Mucosa of descending colon (tissue), 3 donors: ENCODE results near the gene G3BP1. TPM values are rescaled to one million over a fixed set of nuclear protein-coding genes. Genes with fewer than 3 reads are reported as not detected.

Source experiments
- ATAC-seq: fragments of 200-7000 bp; cut with Tn5 transposase; one replicate; pipeline ENCODE4 v1.9.1; 2020; ENCODE audit warnings: mild to moderate bottlenecking, moderate library complexity
- DNase-seq, 3 donors: peaks; one replicate each; pipeline ENCODE4 v3.0.0-alpha.2; 2020
- H3K36me3 ChIP-seq: fragments of 200-600 bp; one replicate; pipeline ENCODE4 v1.8.0; 2021; ENCODE audit warnings: low read depth, mild to moderate bottlenecking
- H3K4me1 ChIP-seq: fragments of 200-600 bp; one replicate; pipeline ENCODE4 v1.8.0; 2021; ENCODE audit warnings: low read depth, mild to moderate bottlenecking
- H3K4me3 ChIP-seq: fragments of 200-600 bp; one replicate; pipeline ENCODE4 v1.8.0; 2021; ENCODE audit warnings: mild to moderate bottlenecking
- H3K9me3 ChIP-seq: fragments of 200-600 bp; one replicate; pipeline ENCODE4 v1.8.0; 2021; ENCODE audit warnings: mild to moderate bottlenecking
- CTCF ChIP-seq: fragments of 200-600 bp; IDR thresholded peaks from one replicate; pipeline ENCODE4 v1.8.0; 2022; ENCODE audit warnings: antibody characterized with exemption, mild to moderate bottlenecking
- intact Hi-C, 2 donors: fragments of 100-400 bp; cut with DNase I in 1 of 2; cut with micrococcal nuclease in 1 of 2; formaldehyde crosslinking; loops; one replicate each; pipeline versions ENCODE4 v1.11.0 to v1.11.1; 2022; cut with DNase I, micrococcal nuclease
- total RNA-seq, 3 donors: library from RNA; stranded (reverse); fragmentation: NEBNext Ultra II Directional in 2 of 3; extraction: Animal tissue kit (Norgen Biotek cat#: 25700) in 2 of 3; gene quantifications; one replicate each; pipeline versions ENCODE4 v1.2.1 to v1.2.4, GENCODE V29; 2021 to 2023
- donor health status: DM: no; HTN: no; CAD: no; lungs with moderate emphysema.
- donor health status: DM: no; HTN: no; CAD: no.
- donor health status: DM: no; HTN: yes; CAD: no.

Gene G3BP1
- total RNA-seq, 3 donors from 2014 or later = 121 to 132 (median 127) TPM

- Histone ChIP-seq H3K36me3 (no peaks in the 10 kb centered on the region), H3K4me1 (no peaks in the 10 kb centered on the region), H3K4me3 (no peak overlapping the region), H3K9me3 (no peaks in the 10 kb centered on the region)
- peak in 2 of 3 donors; percentile 54 to 63 for DNase-seq
- peak; percentile 77 for ATAC-seq
- peak; percentile 74 for TF ChIP-seq CTCF
- intact Hi-C loops = loop anchor here (5.0 kb wide), 2 partner anchors 78 to 83 kb away; no protein-coding TSS in a partner anchor
Measured at GRCh38 chr5:151740336-151740942, 31.3 kb upstream of the G3BP1 start.

GRCh38 chr5:151740958-151741373, 30.8 kb upstream of the G3BP1 start:
- Histone ChIP-seq H3K9me3 (no peaks in the 10 kb centered on the region), H3K4me1 (no peaks in the 10 kb centered on the region), H3K4me3 (no peak overlapping the region), H3K36me3 (no peaks in the 10 kb centered on the region)
- TF ChIP-seq CTCF = no peak
- intact Hi-C loops = loop anchor here (5.0 kb wide), 2 partner anchors 79 to 84 kb away; no protein-coding TSS in a partner anchor
- peak; percentile 4 for ATAC-seq
- DNase-seq = no peak

- no peak overlapping the region for H3K4me3 ChIP-seq
- intact Hi-C loops = loop anchor here (5.0 kb wide), 2 partner anchors 80 to 85 kb away; no protein-coding TSS in a partner anchor
- no peak for TF ChIP-seq CTCF
- no peak for ATAC-seq
- H3K36me3 ChIP-seq = no peaks in the 10 kb centered on the region
- no peaks in the 10 kb centered on the region for H3K4me1 ChIP-seq
- no peaks in the 10 kb centered on the region for H3K9me3 ChIP-seq
- no peak for DNase-seq
Measured at GRCh38 chr5:151741678-151742423, 29.9 kb upstream of the G3BP1 start.

- H3K4me3 ChIP-seq = no peak overlapping the region
- intact Hi-C loops = loop anchor here (5.0 kb wide), 2 partner anchors 81 to 86 kb away; no protein-coding TSS in a partner anchor
- H3K9me3 ChIP-seq = no peaks in the 10 kb centered on the region
- ATAC-seq = peak; percentile 65
- peak; percentile 11 for TF ChIP-seq CTCF
- H3K4me1 ChIP-seq = no peaks in the 10 kb centered on the region
- peak in 1 of 3 donors; percentile 41 for DNase-seq
- no peaks in the 10 kb centered on the region for H3K36me3 ChIP-seq
Measured at GRCh38 chr5:151742870-151743294, 28.9 kb upstream of the G3BP1 start.

GRCh38 chr5:151743530-151743929, 28.2 kb upstream of the G3BP1 start:
- ATAC-seq (no peak), DNase-seq (no peak)
- Histone ChIP-seq H3K36me3 (no peaks in the 10 kb centered on the region), H3K4me3 (no peak overlapping the region), H3K4me1 (no peaks in the 10 kb centered on the region), H3K9me3 (no peaks in the 10 kb centered on the region)
- no peak for TF ChIP-seq CTCF
- intact Hi-C loops = loop anchor here (5.0 kb wide), 2 partner anchors 81 to 86 kb away; no protein-coding TSS in a partner anchor
